Right renal pelvis (tissue), 4 donors: ENCODE measurements around the gene FBXO11. TPM values are rescaled to one million over a fixed set of nuclear protein-coding genes. Genes with fewer than 3 reads are reported as not detected.

ENCODE experiments used
- DNase-seq, 4 donors: peaks; one replicate each; pipeline ENCODE4 v3.0.0-alpha.2; 2013; ENCODE audit warnings: low read depth in 4 of 4, low spot score in 3 of 4, missing footprints in 1 of 4
- polyA plus RNA-seq, 4 donors: library from polyadenylated mRNA; unstranded; fragments of 120-200 nt; gene quantifications; one replicate each; pipeline ENCODE4 v1.2.1, GENCODE V29; 2013; ENCODE audit not compliant: insufficient read length in 4 of 4

Gene FBXO11
- polyA plus RNA-seq, 4 donors, result 66.9 to 94.4 (median 86.3) TPM

DNA sequence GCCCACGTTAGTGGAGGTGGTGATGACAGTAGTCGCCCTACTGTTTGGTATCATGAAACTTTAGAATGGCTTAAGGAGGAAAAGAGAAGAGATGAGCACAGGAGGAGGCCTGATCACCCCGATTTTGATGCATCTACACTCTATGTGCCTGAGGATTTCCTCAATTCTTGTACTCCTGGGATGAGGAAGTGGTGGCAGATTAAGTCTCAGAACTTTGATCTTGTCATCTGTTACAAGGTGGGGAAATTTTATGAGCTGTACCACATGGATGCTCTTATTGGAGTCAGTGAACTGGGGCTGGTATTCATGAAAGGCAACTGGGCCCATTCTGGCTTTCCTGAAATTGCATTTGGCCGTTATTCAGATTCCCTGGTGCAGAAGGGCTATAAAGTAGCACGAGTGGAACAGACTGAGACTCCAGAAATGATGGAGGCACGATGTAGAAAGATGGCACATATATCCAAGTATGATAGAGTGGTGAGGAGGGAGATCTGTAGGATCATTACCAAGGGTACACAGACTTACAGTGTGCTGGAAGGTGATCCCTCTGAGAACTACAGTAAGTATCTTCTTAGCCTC, 107.2 kb downstream of the FBXO11 start:
- DNase-seq, result no peak

DNA sequence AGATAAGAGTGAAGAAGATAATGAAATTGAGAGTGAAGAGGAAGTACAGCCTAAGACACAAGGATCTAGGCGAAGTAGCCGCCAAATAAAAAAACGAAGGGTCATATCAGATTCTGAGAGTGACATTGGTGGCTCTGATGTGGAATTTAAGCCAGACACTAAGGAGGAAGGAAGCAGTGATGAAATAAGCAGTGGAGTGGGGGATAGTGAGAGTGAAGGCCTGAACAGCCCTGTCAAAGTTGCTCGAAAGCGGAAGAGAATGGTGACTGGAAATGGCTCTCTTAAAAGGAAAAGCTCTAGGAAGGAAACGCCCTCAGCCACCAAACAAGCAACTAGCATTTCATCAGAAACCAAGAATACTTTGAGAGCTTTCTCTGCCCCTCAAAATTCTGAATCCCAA, 107.7 kb downstream of the FBXO11 start:
- no peak for DNase-seq

DNA sequence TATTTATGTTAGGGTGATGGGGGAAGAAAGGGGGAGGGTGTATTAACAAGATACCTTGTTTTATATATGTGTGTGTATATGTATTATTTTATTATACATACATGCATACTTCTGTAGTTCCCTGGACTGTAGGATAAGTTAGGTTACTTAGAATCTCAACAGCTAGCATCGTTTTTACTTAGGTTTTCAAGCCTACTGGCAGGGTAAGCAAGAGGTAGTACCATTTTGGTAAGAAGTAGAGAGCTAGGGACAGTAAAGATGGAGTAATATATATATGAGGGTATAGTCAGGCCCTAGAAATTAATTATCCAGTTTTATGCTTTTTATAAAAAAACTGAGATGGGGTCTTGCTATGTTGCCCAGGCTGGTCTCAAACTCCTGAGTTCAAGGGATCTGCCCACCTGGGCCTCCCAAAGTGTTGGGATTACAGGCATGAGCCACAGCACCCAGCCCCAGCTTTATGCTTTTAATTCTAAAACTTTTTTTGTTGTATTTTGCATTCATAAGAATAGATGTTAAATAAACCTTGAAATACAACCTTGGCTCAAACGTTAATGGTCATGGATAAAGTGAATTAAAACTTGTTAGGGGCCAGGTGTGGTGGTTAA, 110.1 kb downstream of the FBXO11 start:
- no peak for DNase-seq

DNA sequence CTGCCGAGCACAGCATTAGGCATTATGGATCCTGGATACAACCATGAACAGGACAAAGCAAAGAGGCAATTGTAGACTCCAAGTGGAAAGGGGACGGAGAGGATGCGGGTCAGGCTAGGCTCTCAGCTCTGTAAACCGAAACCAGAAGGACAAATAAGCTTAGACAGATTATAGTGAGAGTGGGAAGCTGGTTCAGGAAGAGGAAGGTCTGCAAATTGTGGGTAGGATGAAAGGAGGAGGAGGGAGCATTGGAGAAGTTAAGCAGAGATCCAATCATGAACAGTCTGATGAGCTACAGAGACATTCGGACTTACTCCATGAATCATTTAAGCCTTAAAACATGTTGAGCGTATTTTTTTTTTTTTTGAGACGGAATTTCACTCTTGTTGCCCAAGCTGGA, 120.3 kb downstream of the FBXO11 start:
- no peak for DNase-seq

DNA sequence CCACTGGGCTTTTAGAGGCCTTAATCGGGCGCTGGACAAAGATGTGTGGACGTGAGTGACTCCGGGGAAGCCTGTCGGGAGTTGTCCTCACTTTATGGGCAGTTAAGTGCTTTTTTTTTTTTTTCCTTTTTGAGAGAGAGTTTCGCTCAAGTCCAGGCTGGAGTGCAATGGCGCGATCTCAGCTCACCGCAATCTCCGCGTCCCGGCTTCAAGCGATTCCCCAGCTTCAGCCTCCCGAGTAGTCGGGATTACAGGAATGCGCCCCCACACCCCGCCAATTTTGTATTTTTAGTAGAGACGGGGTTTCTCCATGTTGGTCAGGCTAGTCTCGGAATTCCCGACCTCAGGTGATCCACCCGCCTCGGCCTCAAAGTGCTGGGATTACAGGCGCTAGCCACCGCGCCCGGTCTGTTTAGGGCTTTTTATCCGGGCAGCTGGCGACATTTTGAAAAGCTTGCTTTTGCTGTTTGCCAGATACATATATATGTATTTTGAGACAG, 121.9 kb downstream of the FBXO11 start:
- no peak for DNase-seq

DNA sequence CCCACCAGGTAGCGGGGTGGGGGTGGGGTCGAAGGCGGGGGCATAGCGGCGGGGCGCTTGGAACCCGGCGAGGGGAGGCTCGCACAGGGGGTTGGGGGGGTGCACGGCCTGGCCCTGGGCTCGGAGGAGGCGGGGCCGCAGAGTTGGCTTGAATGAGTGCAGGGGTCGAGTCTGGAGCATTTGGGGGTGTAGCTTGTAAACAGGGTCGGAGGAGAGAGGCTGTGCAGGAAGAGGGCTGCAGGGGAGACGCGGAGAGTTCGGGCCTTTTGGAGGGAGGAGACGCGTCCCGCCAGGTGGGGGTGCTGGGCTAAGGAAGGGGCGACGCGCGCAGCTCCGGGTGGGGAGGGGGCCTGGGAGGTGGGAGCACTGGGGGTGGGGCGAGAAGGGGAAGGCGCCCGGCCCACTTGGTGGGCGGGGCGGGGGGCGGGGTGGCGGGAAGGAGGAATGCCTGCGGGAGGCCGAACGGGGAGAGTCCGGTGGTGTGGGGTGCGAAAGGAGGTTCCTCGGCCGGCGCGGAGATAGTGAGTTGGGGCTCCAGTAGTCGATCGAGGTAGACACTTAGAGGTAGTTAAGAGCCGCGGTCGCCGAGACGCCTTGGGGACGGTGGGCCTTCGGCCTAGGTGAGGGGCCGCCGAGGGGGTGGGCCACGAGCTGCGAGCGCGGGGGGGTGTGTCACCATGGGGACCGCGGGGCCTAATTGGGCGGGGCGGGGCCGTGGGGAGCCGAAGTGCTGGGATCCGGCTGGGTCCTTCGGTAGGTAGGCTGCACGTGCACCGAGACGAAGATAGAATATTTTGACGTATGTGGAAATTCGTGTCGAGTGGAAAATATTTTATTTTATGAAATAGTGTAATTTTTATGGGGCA, 122.6 kb downstream of the FBXO11 start:
- peak in 3 of 4 donors; percentile 57 to 64 (median 63) for DNase-seq

DNA sequence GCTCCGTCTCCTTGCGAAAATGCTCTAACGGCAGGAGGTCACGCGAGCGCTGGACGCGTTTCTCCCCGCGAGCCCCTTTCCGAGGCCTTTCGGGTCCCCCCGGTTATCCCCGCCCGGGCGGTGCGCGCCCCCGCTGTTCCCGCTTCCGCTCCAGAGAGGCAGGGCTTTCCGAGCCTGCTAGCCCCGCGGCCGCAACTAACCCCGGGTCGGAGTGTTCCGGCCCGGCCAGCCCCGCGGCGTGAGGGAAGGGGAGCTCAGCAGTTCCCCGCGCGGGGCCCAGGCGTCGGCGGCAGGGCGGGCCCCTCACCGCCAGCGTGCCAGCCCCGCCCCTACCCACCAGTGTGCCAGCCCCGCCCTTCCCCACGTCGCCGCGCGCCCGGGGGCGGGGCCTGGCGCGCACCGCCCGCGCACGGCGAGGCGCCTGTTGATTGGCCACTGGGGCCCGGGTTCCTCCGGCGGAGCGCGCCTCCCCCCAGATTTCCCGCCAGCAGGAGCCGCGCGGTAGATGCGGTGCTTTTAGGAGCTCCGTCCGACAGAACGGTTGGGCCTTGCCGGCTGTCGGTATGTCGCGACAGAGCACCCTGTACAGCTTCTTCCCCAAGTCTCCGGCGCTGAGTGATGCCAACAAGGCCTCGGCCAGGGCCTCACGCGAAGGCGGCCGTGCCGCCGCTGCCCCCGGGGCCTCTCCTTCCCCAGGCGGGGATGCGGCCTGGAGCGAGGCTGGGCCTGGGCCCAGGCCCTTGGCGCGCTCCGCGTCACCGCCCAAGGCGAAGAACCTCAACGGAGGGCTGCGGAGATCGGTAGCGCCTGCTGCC, 123.4 kb downstream of the FBXO11 start, which contains the start of gene MSH6:
Gene MSH6 (plus strand): TSS at position 475 of the 815 bp plus-strand sequence. CDS start 89 bp downstream, at position 564.
- DNase-seq, result peak; percentile 84 to 88 (median 86)

DNA sequence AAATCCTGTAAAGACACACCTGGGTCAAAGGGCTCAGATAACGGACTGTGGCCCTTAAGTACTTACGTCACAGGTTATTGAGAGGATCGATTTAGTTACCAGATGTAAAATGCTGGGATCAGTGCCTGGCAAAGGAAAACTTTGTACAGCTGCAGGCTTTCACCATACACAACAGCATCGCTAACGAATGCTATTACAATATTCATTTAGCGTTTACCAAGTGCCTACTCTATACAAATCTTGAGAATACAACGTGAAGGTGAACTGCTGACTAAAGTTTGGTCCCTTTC, 124.0 kb downstream of the FBXO11 start:
- DNase-seq, result no peak

DNA sequence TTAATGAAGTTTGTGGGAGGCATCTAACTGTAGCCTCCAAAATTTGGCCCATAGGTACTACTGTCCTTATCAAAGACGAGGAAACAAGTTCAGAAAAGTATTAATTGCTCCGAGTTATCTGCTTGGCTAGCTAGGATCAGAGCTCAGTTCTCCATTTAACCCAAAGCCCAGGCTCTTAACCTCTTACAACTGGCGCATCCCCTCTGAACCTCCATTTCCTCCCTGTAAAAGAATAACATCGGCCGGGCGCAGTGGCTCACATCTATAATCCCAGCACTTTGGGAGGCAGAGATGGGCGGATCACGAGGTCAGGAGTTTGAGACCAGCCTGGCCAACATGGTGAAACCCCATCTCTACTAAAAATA, 126.9 kb downstream of the FBXO11 start:
- DNase-seq, result no peak

DNA sequence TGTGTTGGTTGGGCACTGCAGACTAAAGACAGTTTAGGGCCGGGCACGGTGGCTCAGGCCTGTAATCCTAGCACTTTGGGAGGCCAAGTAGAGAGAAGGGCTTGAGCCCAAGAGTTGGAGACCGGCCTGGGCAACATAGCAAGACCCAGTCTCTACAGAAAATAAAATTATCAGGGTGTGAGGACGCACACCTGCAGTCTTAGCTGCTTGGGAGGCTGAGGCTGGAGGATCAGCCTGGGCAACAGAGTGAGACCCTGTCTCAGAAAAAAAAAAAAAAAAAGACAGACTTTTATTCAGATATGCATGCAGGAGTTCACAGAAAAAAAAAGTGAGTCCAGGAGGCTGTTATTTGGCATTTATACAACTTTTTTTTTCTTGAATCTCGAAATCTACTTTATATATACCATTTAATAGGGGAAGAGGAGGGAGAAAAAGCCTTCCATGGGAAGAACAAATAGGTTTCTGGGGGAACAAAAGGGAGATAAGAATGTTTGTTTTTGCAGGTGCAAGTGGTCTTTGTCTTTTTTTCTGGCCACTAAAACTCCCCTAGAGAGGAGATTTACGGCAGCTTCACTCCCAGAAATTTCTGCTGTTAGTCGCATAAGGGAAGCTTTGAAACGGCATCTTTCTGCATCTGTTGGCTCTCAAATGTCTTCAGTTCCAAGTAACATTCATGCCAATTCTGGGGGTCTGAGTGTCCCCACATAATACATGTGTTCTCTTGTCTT, 127.4 kb downstream of the FBXO11 start:
- no peak for DNase-seq

DNA sequence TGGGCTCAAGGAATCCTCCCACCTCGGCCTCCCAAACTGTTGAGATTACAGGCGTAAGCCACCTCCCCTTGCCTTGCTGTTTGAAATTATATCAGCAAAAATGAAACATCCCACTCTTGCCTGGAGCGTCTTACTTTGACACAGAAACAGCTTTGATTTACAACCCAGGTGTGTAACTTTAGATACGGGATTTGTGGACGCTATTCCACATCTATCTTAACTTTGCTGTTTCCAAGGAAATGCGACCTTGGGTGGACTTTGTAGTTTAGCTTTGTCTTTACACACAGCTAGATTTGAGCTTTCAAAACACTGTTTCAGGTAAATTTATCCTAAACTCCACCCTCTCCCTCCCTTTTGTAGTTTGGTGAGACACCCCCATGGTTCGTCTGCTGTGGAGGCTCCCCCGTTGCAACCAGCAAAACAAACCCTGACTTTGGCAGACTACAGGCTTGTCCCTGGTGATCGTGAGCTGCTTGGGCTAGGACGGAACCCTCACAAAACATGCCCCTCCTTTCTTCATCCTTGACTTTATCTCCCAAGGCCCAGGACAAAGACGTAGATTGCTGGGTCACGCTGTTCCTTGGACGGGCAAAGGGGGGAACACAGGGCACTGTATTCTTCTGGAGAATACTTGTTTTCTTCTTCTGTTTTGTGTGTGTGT, 128.9 kb downstream of the FBXO11 start:
- no peak for DNase-seq

DNA sequence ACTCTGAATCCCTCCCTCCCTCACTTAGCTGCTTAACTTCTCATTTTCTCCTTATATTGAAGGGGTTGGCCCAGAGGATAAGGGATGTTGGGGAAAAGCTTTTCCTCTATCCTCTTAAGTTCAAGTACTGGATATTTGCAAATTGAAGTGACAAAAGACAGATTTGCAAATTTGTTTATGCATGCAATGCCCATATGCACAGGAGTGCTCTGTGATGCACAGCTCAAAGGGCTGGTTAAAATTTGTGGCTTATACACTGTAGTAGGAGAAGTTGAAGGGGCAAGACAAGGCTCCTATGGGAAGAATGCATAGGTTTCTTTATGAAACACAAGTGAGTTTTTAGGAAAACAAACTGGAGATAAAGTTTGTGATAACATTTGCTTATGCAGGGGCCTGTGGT, 131.7 kb downstream of the FBXO11 start:
- DNase-seq, result no peak

DNA sequence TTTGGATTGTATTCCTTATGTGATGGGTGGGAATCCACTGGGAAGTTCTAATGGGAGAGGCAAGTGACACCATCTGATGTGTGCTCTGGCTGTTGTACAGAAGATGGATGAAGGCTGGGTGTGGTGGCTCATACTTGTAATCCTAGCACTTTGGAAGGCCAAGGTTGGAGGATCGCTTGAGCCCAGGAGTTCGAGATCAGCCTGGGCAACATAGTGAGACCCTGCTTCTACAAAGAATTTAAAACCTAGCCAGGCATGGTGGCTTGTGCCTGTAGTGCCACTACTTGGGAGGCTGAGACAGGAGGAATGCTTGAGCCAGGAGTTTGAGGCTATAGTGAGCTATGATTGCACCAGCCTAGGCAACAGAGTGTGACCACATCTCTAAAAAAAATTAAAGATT, 134.0 kb downstream of the FBXO11 start:
- no peak for DNase-seq

DNA sequence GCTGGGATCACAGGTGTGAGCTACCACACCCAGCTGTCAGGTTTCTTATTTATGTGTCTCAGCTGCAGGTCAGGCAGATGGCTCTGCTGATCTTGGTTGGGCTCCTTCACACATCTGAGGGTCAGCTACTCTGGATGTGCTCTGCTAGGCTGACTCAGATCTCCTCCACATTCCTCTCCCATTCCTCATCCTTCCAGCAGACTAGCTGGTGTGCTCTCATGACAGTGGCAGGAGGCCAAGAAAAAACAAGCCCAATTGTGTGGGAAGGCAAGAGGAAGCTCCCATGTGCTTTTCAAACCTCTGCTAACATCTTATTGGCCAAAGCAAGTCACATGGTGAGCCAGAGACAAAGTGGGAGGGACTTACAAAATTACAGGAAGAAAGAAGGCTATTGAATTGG, 135.1 kb downstream of the FBXO11 start:
- DNase-seq, result no peak

DNA sequence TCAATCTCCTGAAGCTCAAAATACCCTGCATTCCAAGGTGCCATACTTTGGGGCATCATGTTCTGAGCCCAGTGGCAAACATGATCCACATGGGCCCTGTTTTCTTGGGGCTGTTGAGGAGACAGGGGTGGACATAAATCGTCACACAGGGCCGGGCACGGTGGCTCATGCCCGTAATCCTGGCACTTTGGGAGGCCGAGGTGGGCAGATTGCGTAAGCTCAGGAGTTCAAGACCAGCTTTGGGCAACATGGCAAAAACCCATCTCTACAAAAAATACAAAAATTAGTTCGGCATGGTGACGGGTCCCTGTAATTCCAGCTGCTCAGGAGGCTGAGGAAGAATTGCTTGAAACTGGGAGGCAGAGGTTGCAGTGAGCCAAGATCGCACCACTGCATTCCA, 137.0 kb downstream of the FBXO11 start:
- no peak for DNase-seq

DNA sequence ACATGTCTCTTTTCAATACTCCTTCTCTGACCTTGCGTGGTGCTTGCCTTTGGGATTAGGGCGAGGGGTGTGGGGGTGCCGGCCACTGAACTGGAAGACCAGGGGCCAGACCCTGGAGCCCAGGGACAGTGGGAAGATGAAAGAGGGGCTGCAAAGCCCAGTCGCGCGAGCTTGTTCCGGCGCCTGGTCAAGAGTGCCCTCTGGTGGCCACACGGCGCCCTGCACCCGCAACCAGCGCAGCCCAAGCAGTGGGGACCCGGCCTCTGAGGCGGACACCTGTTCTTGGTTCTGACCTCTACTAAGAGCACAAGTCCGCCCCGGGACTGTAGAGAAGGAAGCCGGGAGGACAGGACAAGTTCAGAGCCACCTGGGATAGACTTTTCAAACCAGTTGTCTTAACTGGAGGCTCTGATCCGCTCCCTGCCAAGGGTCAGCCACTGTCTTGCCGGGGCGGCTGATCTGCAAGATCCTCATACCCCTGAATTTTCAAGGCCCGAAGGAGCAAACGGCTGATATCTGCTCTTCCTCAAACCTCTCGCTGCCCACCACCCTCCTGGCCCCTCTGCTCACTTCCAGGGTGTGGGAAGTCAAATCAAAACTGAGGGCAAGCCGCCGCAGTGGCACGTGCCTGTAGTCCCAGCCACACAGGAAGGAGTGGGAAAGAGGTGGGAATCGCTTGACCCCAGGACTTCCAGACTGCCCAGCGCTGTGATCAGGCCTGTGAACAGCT, 138.3 kb downstream of the FBXO11 start:
- peak in 1 of 4 donors; percentile 60 for DNase-seq

DNA sequence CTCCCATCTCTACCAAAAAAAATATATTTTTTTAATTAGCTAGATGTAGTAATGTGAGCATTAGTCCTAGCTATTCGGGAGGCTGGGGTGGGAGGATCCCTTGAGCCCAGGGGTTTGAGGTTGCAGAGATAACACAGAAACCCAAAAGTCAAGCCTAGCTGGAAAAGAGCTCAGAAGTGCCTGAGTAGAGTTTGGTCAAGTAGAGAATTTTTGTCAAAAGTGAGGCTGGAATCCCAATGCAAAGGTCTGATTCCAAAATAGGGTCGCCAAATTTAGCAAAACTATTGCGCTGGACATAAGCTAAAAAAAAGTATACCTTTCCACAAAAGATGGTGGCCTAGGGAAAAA, 138.8 kb downstream of the FBXO11 start:
- DNase-seq, result no peak

DNA sequence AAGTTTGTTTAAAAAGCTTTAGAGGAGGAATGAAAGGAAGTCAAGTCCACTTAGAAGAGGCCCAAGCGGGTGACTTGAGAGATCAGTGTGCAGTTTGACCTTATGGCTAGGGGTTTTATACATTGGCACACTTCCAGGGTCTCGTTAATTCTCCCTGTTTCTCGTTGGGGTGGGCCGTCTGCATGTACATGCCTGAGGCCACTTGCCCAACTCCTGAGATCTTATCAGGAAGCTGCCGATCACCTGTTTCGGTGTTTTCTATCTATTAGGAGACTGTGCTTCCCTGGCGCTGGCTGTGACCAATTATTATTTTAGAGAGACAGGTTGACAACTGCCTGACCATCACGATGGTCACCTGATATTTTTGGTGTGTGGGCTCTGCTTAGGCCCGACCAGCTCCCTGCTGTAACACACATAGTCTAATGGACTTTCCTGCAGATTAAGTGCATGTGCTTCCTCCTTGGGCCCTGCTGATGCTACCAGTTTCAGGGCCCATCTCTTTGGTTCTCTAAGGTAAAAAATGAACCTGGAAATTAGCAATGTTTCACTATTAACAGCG, 154.4 kb downstream of the FBXO11 start:
- DNase-seq, result no peak

DNA sequence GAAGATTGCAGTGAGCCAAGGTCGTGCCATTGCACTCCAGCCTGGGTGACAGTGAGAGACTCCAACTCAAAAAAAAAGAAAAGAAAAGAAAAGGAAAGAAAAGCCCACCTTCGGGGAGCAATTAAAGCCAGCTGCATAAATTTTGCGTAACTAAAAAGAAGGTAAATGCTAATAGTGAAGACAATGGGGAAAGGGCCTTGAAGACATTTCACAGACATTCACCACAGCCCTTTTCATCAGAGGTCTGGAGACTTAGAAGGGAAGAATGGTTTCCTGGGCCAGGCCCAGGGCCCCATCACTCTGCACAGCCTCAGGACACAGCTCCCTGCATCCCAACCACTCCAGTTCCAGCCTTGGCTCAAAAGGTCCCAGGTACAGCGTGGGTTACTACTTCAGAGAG, 158.4 kb downstream of the FBXO11 start:
- no peak for DNase-seq
